A549 (cell line): Measurements from ENCODE around the gene MLPH. TPM values are rescaled to one million over a fixed set of nuclear protein-coding genes. Genes with fewer than 3 reads are reported as not detected.

Source experiments
- ATAC-seq, 2 experiments: fragments of 200-7000 bp in 1 of 2; fragments of >200 bp in 1 of 2; cut with Nextera tagmentation in 1 of 2; cut with Tn5 transposase in 1 of 2; 3 replicates each; pipeline versions ENCODE4 v1.8.0 to v1.9.1; 2018 to 2020; ENCODE audit warnings: mild to moderate bottlenecking in 1 of 2, moderate library complexity in 1 of 2
- CTCF ChIA-PET: fragments of 300-600 bp; sonication (Branson Sonifier 250); formaldehyde crosslinking; extraction: SDS; loops from one replicate; lab custom pipeline; 2021; ENCODE audit warnings: antibody characterized with exemption, inconsistent platforms; lab: Yijun Ruan, JAX
- POLR2A ChIA-PET: fragments of 350-600 bp; formaldehyde crosslinking; extraction: SDS; loops from one replicate; lab custom pipeline; 2021; ENCODE audit warnings: antibody characterized with exemption, inconsistent platforms; lab: Yijun Ruan, JAX
- DNase-seq, 2 experiments: peaks; one replicate each; pipeline versions ENCODE4 v3.0.0 to v3.0.0-alpha.2; 2011 to 2016; ENCODE audit warnings: low read depth in 1 of 2, low spot score in 1 of 2
- FAIRE-seq: peaks from 2 replicates; lab custom pipeline; 2011; peaks lifted over from hg19 to GRCh38; lab: Jason Lieb, UNC
- H3K27ac ChIP-seq, 2 experiments: fragments of >200 bp; sonication (Bioruptor Twin); formaldehyde crosslinking; 3 replicates each; pipeline ENCODE4 v1.5.1; 2016 to 2017
- H3K4me1 ChIP-seq: fragments of >200 bp; sonication (Bioruptor Twin); formaldehyde crosslinking; 3 replicates; pipeline ENCODE4 v1.6.1; 2016
- H3K4me2 ChIP-seq: fragments of >200 bp; sonication (Bioruptor Twin); formaldehyde crosslinking; 3 replicates; pipeline ENCODE4 v1.6.1; 2016
- H3K4me3 ChIP-seq: fragments of >200 bp; sonication (Bioruptor Twin); formaldehyde crosslinking; 3 replicates; pipeline ENCODE4 v1.5.1; 2016
- H3K9me3 ChIP-seq: fragments of >200 bp; sonication (Bioruptor Twin); formaldehyde crosslinking; 3 replicates; pipeline ENCODE4 v1.6.1; 2016
- CTCF ChIP-seq: fragments of >200 bp; sonication (Bioruptor Twin); formaldehyde crosslinking; IDR thresholded peaks from 3 replicates; pipeline ENCODE4 v1.5.1; 2016
- EHF ChIP-seq: fragments of 250-450 bp; sonication (Bioruptor Pico); IDR thresholded peaks from 2 replicates; pipeline ENCODE4 v1.5.0; 2020; ENCODE audit warnings: mild to moderate bottlenecking
- ESRRA ChIP-seq: fragments of 150-350 bp; IDR thresholded peaks from 2 replicates; pipeline ENCODE4 v1.6.1; 2014; ENCODE audit warnings: mild to moderate bottlenecking, low read length, borderline replicate concordance
- HES2 ChIP-seq: fragments of >200 bp; sonication (Bioruptor Twin); formaldehyde crosslinking; IDR thresholded peaks from 2 replicates; pipeline ENCODE4 v1.6.1; 2016
- HEYL ChIP-seq: fragments of 250-450 bp; sonication (Bioruptor Pico); IDR thresholded peaks from 2 replicates; pipeline ENCODE4 v1.8.0; 2021; ENCODE audit warnings: mild to moderate bottlenecking, moderate library complexity
- HOXA7 ChIP-seq: fragments of 250-450 bp; sonication (Bioruptor Pico); IDR thresholded peaks from 2 replicates; pipeline ENCODE4 v1.5.0; 2020; ENCODE audit warnings: mild to moderate bottlenecking, moderate library complexity
- JUN ChIP-seq, 2 experiments: fragments of >200 bp; sonication (Bioruptor Twin); formaldehyde crosslinking; IDR thresholded peaks; 2 replicates in 1 of 2; 3 replicates in 1 of 2; pipeline ENCODE4 v1.6.1; 2016 to 2017
- MAFK ChIP-seq: fragments of 450-650 bp; IDR thresholded peaks from 2 replicates; pipeline ENCODE4 v1.6.1; 2014; ENCODE audit not compliant: partially characterized antibody
- MAX ChIP-seq: IDR thresholded peaks from 2 replicates; pipeline ENCODE4 v1.6.1; 2012
- MAZ ChIP-seq: fragments of 150-350 bp; IDR thresholded peaks from 2 replicates; pipeline ENCODE4 v1.6.1; 2014; ENCODE audit warnings: antibody characterized with exemption, low read depth, low read length, borderline replicate concordance
- NR3C1 ChIP-seq: fragments of >200 bp; sonication (Bioruptor Twin); formaldehyde crosslinking; IDR thresholded peaks from 3 replicates; pipeline ENCODE4 v1.6.1; 2017
- POLR2A ChIP-seq: IDR thresholded peaks from 2 replicates; pipeline ENCODE4 v1.6.1; 2012; ENCODE audit warnings: mild to moderate bottlenecking, low read length
- POLR2AphosphoS2 ChIP-seq: conservative IDR thresholded peaks from 2 replicates; pipeline ENCODE4 v1.6.1; 2012; ENCODE audit warnings: low read length, improper control_type of control experiment, inconsistent platforms
- RAD21 ChIP-seq, 2 experiments: fragments of >200 bp in 1 of 2; sonication (Bioruptor Twin) in 1 of 2; formaldehyde crosslinking in 1 of 2; IDR thresholded peaks in 1 of 2; conservative IDR thresholded peaks in 1 of 2; 2 replicates in 1 of 2; 3 replicates in 1 of 2; pipeline ENCODE4 v1.6.1; 2012 to 2018; ENCODE audit warnings: inconsistent platforms in 1 of 2
- RARB ChIP-seq: fragments of 250-450 bp; sonication (Bioruptor Pico); IDR thresholded peaks from 2 replicates; pipeline ENCODE4 v1.8.0; 2021; ENCODE audit warnings: mild to moderate bottlenecking, moderate library complexity
- SMC3 ChIP-seq: fragments of >200 bp; sonication (Bioruptor Twin); formaldehyde crosslinking; IDR thresholded peaks from 3 replicates; pipeline ENCODE4 v1.6.1; 2018; ENCODE audit warnings: inconsistent platforms
- SREBF2 ChIP-seq: fragments of 450-650 bp; IDR thresholded peaks from 2 replicates; pipeline ENCODE4 v1.6.1; 2014; ENCODE audit warnings: mild to moderate bottlenecking, moderate library complexity
- ZSCAN20 ChIP-seq: fragments of 250-450 bp; sonication (Bioruptor Pico); IDR thresholded peaks from 2 replicates; pipeline ENCODE4 v1.8.0; 2022; ENCODE audit warnings: mild to moderate bottlenecking, moderate library complexity
- WGBS: methylation state at CpG from one replicate; pipeline ENCODE4 v1.1.6; 2017; ENCODE audit errors: missing lambda C conversion rate; 5-methylcytosine and 5-hydroxymethylcytosine counted together
- polyA plus RNA-seq, 4 experiments: library from polyadenylated mRNA; depleted of rRNA in 3 of 4; stranded (reverse); fragments of >200 nt; fragmentation: RNase III in 1 of 4; extraction: RNeasy Plus Mini Kit Qiagen cat#74134 plus additional on column Dnase treatment in 1 of 4; gene quantifications; 2 replicates in 3 of 4; 3 replicates in 1 of 4; pipeline ENCODE4 v1.2.3, GENCODE V29; 2011 to 2017

MLPH gene
- polyA plus RNA-seq, 2 of the 4 experiments (the other 2 are of a cell fraction): 218 to 350 TPM

GRCh38 chr2:237581326-237581725 is 94.3 kb downstream of the MLPH start:
- Histone ChIP-seq H3K4me1 (0 out of 3 replicates have a peak, but pooled peaks cover 2% of the 10 kb centered on the region), H3K9me3 (no peaks in the 10 kb centered on the region), H3K4me2 (no peak overlapping the region), H3K27ac (no peak overlapping the region), H3K4me3 (no peak overlapping the region)
- ATAC-seq (no peak), DNase-seq (no peak), FAIRE-seq (no peak)
- ChIA-PET POLR2A (no interaction called here), CTCF (interaction anchor here (0.6 to 9.1 kb wide), 10 partner anchors 9 to 1004 kb away, joined by 3 to 97 read pairs (median 4); no protein-coding TSS in a partner anchor)
- TF ChIP-seq MAFK (no peak), RAD21 (conservative IDR thresholded peaks at IDR 0.05 in 1 of 2, IDR thresholded peaks at IDR 0.05 in 1 of 2) (no peak), NR3C1 (no peak), SMC3 (no peak), JUN (IDR thresholded peaks at IDR 0.05) (no peak)
- WGBS: 87% methylated on average over 6 of the region's 6 CpGs

GRCh38 chr2:237581751-237582746 is 95.0 kb downstream of the MLPH start:
- FAIRE-seq (no peak), DNase-seq (peak in 1 of 2 experiments; percentile 58), ATAC-seq (peak; percentile 70)
- H3K4me1 ChIP-seq: 0 out of 3 replicates have a peak, but pooled peaks cover 2% of the 10 kb centered on the region
- H3K4me2 ChIP-seq: no peak overlapping the region
- H3K9me3 ChIP-seq: no peaks in the 10 kb centered on the region
- H3K4me3 ChIP-seq: no peak overlapping the region
- H3K27ac ChIP-seq: peak overlapping the region in 1 of 2 experiments; percentile 36; a peak in 3 of 6 replicates
- 59% methylated on average over 20 of the region's 25 CpGs for WGBS
- CTCF ChIA-PET: interaction anchor here (0.6 to 9.1 kb wide), 10 partner anchors 10 to 1003 kb away, joined by 3 to 97 read pairs (median 4); no protein-coding TSS in a partner anchor
- TF ChIP-seq MAX (no peak), POLR2A (no peak), HEYL (CRISPR knock-in tag) (no peak), SREBF2 (no peak), ZSCAN20 (CRISPR knock-in tag) (no peak), CTCF (peak; percentile 41; the same call in 2 of the 3 replicates), SMC3 (peak; percentile 41; the same call in 2 of the 3 replicates), HOXA7 (no peak), RAD21 (conservative IDR thresholded peaks at IDR 0.05 in 1 of 2, IDR thresholded peaks at IDR 0.05 in 1 of 2) (peak; percentile 59 to 61), MAZ (no peak), ESRRA (no peak), RARB (CRISPR knock-in tag) (no peak), EHF (CRISPR knock-in tag) (no peak)
- POLR2A ChIA-PET: no interaction called here

GRCh38 chr2:237583385-237584295 is 96.6 kb downstream of the MLPH start:
- no peak overlapping the region for H3K4me2 ChIP-seq
- no peak overlapping the region for H3K27ac ChIP-seq
- DNase-seq (no peak), ATAC-seq (no peak), FAIRE-seq (no peak)
- 0 out of 3 replicates have a peak, but pooled peaks cover 2% of the 10 kb centered on the region for H3K4me1 ChIP-seq
- TF ChIP-seq POLR2AphosphoS2 (no peak), HES2 (no peak), ZSCAN20 (CRISPR knock-in tag) (no peak)
- H3K9me3 ChIP-seq: no peaks in the 10 kb centered on the region
- 88% methylated on average over 16 of the region's 19 CpGs for WGBS
- CTCF ChIA-PET: interaction anchor here (0.8 to 9.1 kb wide), 7 partner anchors 8 to 190 kb away, joined by 3 to 97 read pairs (median 6); no protein-coding TSS in a partner anchor
- no peak overlapping the region for H3K4me3 ChIP-seq
- POLR2A ChIA-PET: no interaction called here
